K562 (cell line): ENCODE measurements around the gene ADCY9. TPM values are rescaled to one million over a fixed set of nuclear protein-coding genes. Genes with fewer than 3 reads are reported as not detected.
A peak's percentile ranks its signal among the peaks of the same experiment; 100 is the strongest.

Experiments
- ATAC-seq: fragments of 200-7000 bp; cut with Tn5 transposase; 3 replicates; pipeline ENCODE4 v1.9.1; 2020; ENCODE audit warnings: moderate library complexity
- BruUV-seq: library from RNA; stranded (reverse); fragments of 400-500 nt; replicated peaks from 2 replicates; lab custom pipeline; 2021; lab: Mats Ljungman, UMichigan
- CTCF ChIA-PET: fragments of 300-600 bp; formaldehyde crosslinking; extraction: SDS; loops from one replicate; lab custom pipeline; 2021; ENCODE audit warnings: low intra/inter-chr PET ratio; lab: Yijun Ruan, JAX
- POLR2A ChIA-PET: fragments of 300-600, 350-650 bp; sonication (Branson Sonifier 250); formaldehyde crosslinking; extraction: SDS; loops from one replicate; lab custom pipeline; 2021; ENCODE audit warnings: antibody characterized with exemption, inconsistent platforms; lab: Yijun Ruan, JAX
- DNase-seq, 4 experiments: peaks; one replicate each; pipeline versions ENCODE4 v3.0.0 to v3.0.0-alpha.2; 2011 to 2018; ENCODE audit warnings: low spot score in 3 of 4, mixed read lengths in 3 of 4; ENCODE audit errors: extremely low read depth in 1 of 4
- FAIRE-seq: peaks from 2 replicates; lab custom pipeline; 2011; peaks lifted over from hg19 to GRCh38; lab: Jason Lieb, UNC
- H2AFZ ChIP-seq: 2 replicates; pipeline ENCODE4 v1.6.0; 2011; ENCODE audit warnings: low read depth, low read length, control low read depth, inconsistent platforms
- H3K27ac ChIP-seq: fragments of 200-600 bp; 3 replicates; pipeline ENCODE4 v1.8.0; 2011; ENCODE audit warnings: low read depth, mild to moderate bottlenecking, control low read depth, inconsistent platforms, low read length, moderate library complexity, mixed read lengths; ENCODE audit errors: extremely low read depth
- H3K27me3 ChIP-seq, 2 experiments: fragments of 300-600 bp in 1 of 2; 2 replicates in 1 of 2; 3 replicates in 1 of 2; pipeline versions ENCODE4 v1.6.0 to v1.8.0; 2011; ENCODE audit warnings: inconsistent platforms in 2 of 2, low read length in 2 of 2, mild to moderate bottlenecking in 1 of 2, mixed read lengths in 1 of 2, moderate library complexity in 1 of 2; ENCODE audit not compliant: control insufficient read depth in 2 of 2, insufficient read depth in 2 of 2
- H3K36me3 ChIP-seq: fragments of 300-600 bp; 3 replicates; pipeline ENCODE4 v1.8.0; 2011; ENCODE audit warnings: mild to moderate bottlenecking, low read length, inconsistent platforms; ENCODE audit not compliant: control insufficient read depth, insufficient read depth
- H3K4me1 ChIP-seq, 2 experiments: fragments of 200-600 bp in 1 of 2; replicated peaks in 1 of 2; 2 replicates in 1 of 2; 3 replicates in 1 of 2; pipeline versions ENCODE4 v1.5.1 to v1.8.0; 2011; ENCODE audit warnings: inconsistent platforms in 2 of 2, low read length in 2 of 2, mild to moderate bottlenecking in 1 of 2, mixed read lengths in 1 of 2, moderate library complexity in 1 of 2; ENCODE audit not compliant: control insufficient read depth in 2 of 2, insufficient read depth in 2 of 2
- H3K4me2 ChIP-seq: 2 replicates; pipeline ENCODE4 v1.6.1; 2011; ENCODE audit warnings: low read length, control low read depth, inconsistent platforms, mixed read lengths; ENCODE audit not compliant: insufficient read depth
- H3K4me3 ChIP-seq: fragments of 200-600 bp; sonication (generic), shearing (Covaris generic); 2 replicates; pipeline ENCODE4 v1.5.1; 2016; ENCODE audit warnings: control low read depth, inconsistent platforms
- H3K79me2 ChIP-seq: fragments of 200-600 bp; 3 replicates; pipeline ENCODE4 v1.8.0; 2011; ENCODE audit warnings: low read length, inconsistent platforms; ENCODE audit not compliant: control insufficient read depth, insufficient read depth
- H3K9ac ChIP-seq, 2 experiments: 2 replicates each; pipeline versions ENCODE4 v1.6.0 to v1.6.1; 2011; ENCODE audit warnings: low read depth in 2 of 2, low read length in 2 of 2, control low read depth in 1 of 2, inconsistent platforms in 1 of 2, mild to moderate bottlenecking in 1 of 2, mixed read lengths in 1 of 2; ENCODE audit not compliant: insufficient read depth in 1 of 2
- H3K9me1 ChIP-seq: one replicate; pipeline ENCODE4 v1.6.0; 2011; ENCODE audit warnings: inconsistent platforms, mild to moderate bottlenecking, low read length, moderate library complexity; ENCODE audit not compliant: control insufficient read depth, insufficient read depth
- H3K9me3 ChIP-seq: replicated peaks from 2 replicates; pipeline ENCODE4 v1.5.1; 2011; ENCODE audit warnings: low read depth, low read length, inconsistent platforms; ENCODE audit not compliant: control insufficient read depth, insufficient read depth
- H4K20me1 ChIP-seq: replicated peaks from 2 replicates; pipeline ENCODE4 v1.6.1; 2011; ENCODE audit warnings: low read length, inconsistent platforms, mixed read lengths; ENCODE audit not compliant: control insufficient read depth, insufficient read depth
- EGR1 ChIP-seq: fragments of 450-650 bp; conservative IDR thresholded peaks from 2 replicates; pipeline ENCODE4 v1.6.1; 2017; ENCODE audit warnings: mild to moderate bottlenecking
- NFIC ChIP-seq: fragments of 450-650 bp; IDR thresholded peaks from 2 replicates; pipeline ENCODE4 v1.6.1; 2017; ENCODE audit warnings: mild to moderate bottlenecking, inconsistent platforms
- TAF15 ChIP-seq: fragments of 200-400 bp; formaldehyde crosslinking; IDR thresholded peaks from 2 replicates; pipeline ENCODE4 v1.6.1; 2017; ENCODE audit warnings: mild to moderate bottlenecking, low read depth, low read length, moderate library complexity
- ZHX1 ChIP-seq: fragments of 150-350 bp; conservative IDR thresholded peaks from 2 replicates; pipeline ENCODE4 v1.6.1; 2014; ENCODE audit warnings: low read length
- ZNF146 ChIP-seq: IDR thresholded peaks from one replicate; pipeline ENCODE4 v1.6.1; 2018; ENCODE audit warnings: missing compliant biosample characterization; ENCODE audit not compliant: unreplicated experiment
- ZNF174 ChIP-seq: fragments of 250-450 bp; sonication (Bioruptor Pico); IDR thresholded peaks from 2 replicates; pipeline ENCODE4 v1.4.0; 2020; ENCODE audit warnings: mild to moderate bottlenecking
- ZNF3 ChIP-seq: fragments of 250-450 bp; sonication (Bioruptor Pico); IDR thresholded peaks from 2 replicates; pipeline ENCODE4 v1.5.0; 2021; ENCODE audit warnings: mild to moderate bottlenecking, moderate library complexity
- ZNF507 ChIP-seq: conservative IDR thresholded peaks from 2 replicates; pipeline ENCODE4 v1.6.1; 2017; ENCODE audit warnings: missing genetic modification characterization, missing compliant biosample characterization
- WGBS: fragments of 100-300 bp; shearing (Covaris generic); methylation state at CpG from one replicate; pipeline ENCODE4 v1.1.6; 2016; ENCODE audit warnings: low coverage, mixed read lengths; ENCODE audit not compliant: insufficient coverage; ENCODE audit errors: missing lambda C conversion rate; 5-methylcytosine and 5-hydroxymethylcytosine counted together
- in situ Hi-C: fragments of 300-500 bp; cut with MboI; formaldehyde crosslinking; loops from 4 replicates; pipeline ENCODE4 v1.15.0; 2018; ENCODE audit warnings: inconsistent platforms, mixed read lengths
- intact Hi-C: fragments of 100-400 bp; cut with micrococcal nuclease; formaldehyde crosslinking; loops from 2 replicates; pipeline ENCODE4 v1.14.2; 2022
- polyA plus RNA-seq, 8 experiments: library from polyadenylated mRNA; depleted of rRNA in 4 of 8; stranded (reverse) in 5 of 8; unstranded in 3 of 8; fragments of >200 nt; fragmentation: Nextera tagmentation in 2 of 8; fragmentation: Illumina TruSeq in 1 of 8; extraction: Ambion mirVana in 2 of 8; extraction: Trizol in 1 of 8; gene quantifications; 2 replicates each; pipeline versions ENCODE4 v1.2.1 to v1.2.3, GENCODE V29; 2011 to 2014; ENCODE audit warnings: inconsistent platforms in 1 of 8, missing spikeins in 1 of 8
- total RNA-seq, 7 experiments: library from RNA; depleted of rRNA in 6 of 7; stranded (reverse); fragments of >200 nt in 6 of 7; fragmentation: Illumina TruSeq in 2 of 7; extraction: Trizol in 2 of 7; gene quantifications; 2 replicates each; pipeline versions ENCODE4 v1.2.1 to v1.2.3, GENCODE V29; 2011 to 2021; ENCODE audit warnings: low replicate concordance in 1 of 7
- TF ChIP-seq, protein P1 (sequence below), 2 experiments: fragments of 450-650 bp in 1 of 2; sonication (generic) in 1 of 2; formaldehyde crosslinking; conservative IDR thresholded peaks; 2 replicates each; pipeline versions ENCODE4 v1.4.0 to v1.8.1; 2020 to 2022; ENCODE audit warnings: mild to moderate bottlenecking in 1 of 2, missing genetic modification reagents in 1 of 2

ADCY9 gene
- total and polyA plus RNA-seq, 9 of the 15 experiments (the other 6 are each of a cell fraction or from before 2014, with no cell fraction given) = 0.03 to 0.29 (median 0.17) TPM

DNA sequence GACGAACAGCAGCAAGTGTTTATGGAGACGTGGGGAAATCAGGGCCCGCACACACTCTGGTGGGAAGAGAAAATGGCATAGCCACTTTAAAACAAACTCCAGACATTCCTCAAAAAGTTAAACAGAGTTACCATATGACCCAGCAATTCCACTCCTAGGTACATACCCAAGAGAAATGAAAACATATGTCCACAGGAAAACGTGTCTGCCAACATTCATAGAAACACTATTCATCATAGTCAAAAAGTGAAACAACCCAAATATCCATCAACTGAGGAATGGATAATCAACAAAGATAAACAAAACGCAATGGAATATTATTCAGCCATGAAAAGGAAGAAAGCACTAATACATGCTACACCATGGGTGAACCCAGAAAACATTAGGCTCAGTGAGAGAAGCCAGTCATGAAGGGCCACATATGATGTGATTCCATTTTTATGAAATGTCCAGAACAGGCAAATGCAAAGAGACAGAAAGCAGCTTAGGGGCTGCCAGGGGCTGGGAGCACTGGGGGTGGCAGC, 32.8 kb downstream of the ADCY9 start:
- CTCF ChIA-PET = no interaction called here
- H3K4me2 ChIP-seq = no peak overlapping the region
- no peaks in the 10 kb centered on the region for H3K36me3 ChIP-seq
- no peaks in the 10 kb centered on the region for H3K9me3 ChIP-seq
- BruUV-seq = no TSS peak
- H2AFZ ChIP-seq = no peak overlapping the region
- no peaks in the 10 kb centered on the region for H3K4me1 ChIP-seq
- H4K20me1 ChIP-seq = no peaks in the 10 kb centered on the region
- FAIRE-seq (no peak), DNase-seq (no peak), ATAC-seq (no peak)
- intact Hi-C loops = no loop called here
- 0% methylated on average over 5 of the region's 5 CpGs for WGBS
- TF ChIP-seq ZNF146 (CRISPR knock-in tag) = peak; percentile 81
- no peak for TF ChIP-seq ZNF507 (tag)
- in situ Hi-C loops = no loop called here
- H3K9me1 ChIP-seq = no peaks in the 10 kb centered on the region
- H3K27me3 ChIP-seq = peaks cover 16 to 49% of the 10 kb centered on the region in 2 experiments; a peak in 4 of 5 replicates
- no peak overlapping the region for H3K4me3 ChIP-seq
- no peak overlapping the region for H3K27ac ChIP-seq
- H3K9ac ChIP-seq = no peak overlapping the region
- H3K79me2 ChIP-seq = no peaks in the 10 kb centered on the region
- POLR2A ChIA-PET = no interaction called here

- H2AFZ ChIP-seq = no peak overlapping the region
- POLR2A ChIA-PET = no interaction called here
- no peaks in the 10 kb centered on the region for H3K79me2 ChIP-seq
- H3K9me3 ChIP-seq = no peaks in the 10 kb centered on the region
- H3K27me3 ChIP-seq = peaks cover 12 to 41% of the 10 kb centered on the region in 2 experiments; a peak in 4 of 5 replicates
- H3K4me1 ChIP-seq = no peaks in the 10 kb centered on the region
- CTCF ChIA-PET = no interaction called here
- intact Hi-C loops (no loop called here), in situ Hi-C loops (no loop called here)
- H3K27ac ChIP-seq = no peak overlapping the region
- no peak for DNase-seq
- H3K4me2 ChIP-seq = no peak overlapping the region
- no peaks in the 10 kb centered on the region for H3K36me3 ChIP-seq
- BruUV-seq = no TSS peak
- no peaks in the 10 kb centered on the region for H4K20me1 ChIP-seq
- H3K9me1 ChIP-seq = no peaks in the 10 kb centered on the region
- TF ChIP-seq, protein P1, sequence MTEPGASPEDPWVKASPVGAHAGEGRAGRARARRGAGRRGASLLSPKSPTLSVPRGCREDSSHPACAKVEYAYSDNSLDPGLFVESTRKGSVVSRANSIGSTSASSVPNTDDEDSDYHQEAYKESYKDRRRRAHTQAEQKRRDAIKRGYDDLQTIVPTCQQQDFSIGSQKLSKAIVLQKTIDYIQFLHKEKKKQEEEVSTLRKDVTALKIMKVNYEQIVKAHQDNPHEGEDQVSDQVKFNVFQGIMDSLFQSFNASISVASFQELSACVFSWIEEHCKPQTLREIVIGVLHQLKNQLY (CRISPR knock-in tag; conservative IDR thresholded peaks at IDR 0.05) = no peak
- TF ChIP-seq ZNF3 (no peak), EGR1 (0 out of 2 replicates have a peak, but pooled peaks have one; percentile 27), ZNF174 (CRISPR knock-in tag) (no peak), ZHX1 (no peak), NFIC (no peak), TAF15 (no peak)
- 16% methylated on average over 15 of the region's 15 CpGs for WGBS
- no peak overlapping the region for H3K4me3 ChIP-seq
- H3K9ac ChIP-seq = no peak overlapping the region
- ATAC-seq = no peak
- no peak for FAIRE-seq
Observed at GRCh38 chr16:4082474-4083044, 33.7 kb downstream of the ADCY9 start.
